Measurements from ENCODE around the gene MYLK. TPM values are rescaled to one million over a fixed set of nuclear protein-coding genes. Genes with fewer than 3 reads are reported as not detected.
A peak's percentile ranks its signal among the peaks of the same experiment; 100 is the strongest.

Gene MYLK
- total and polyA plus RNA-seq, 2 of the 4 experiments (the other 2 are of a cell fraction) = 299 to 484 TPM

- TF ChIP-seq CTCF (conservative IDR thresholded peaks at IDR 0.05; ENCODE audit: low read depth, low read length) = no peak
- TF ChIP-seq FOS (IDR thresholded peaks at IDR 0.05; ENCODE audit: low read depth, low read length) = no peak
Observed at GRCh38 chr3:123861081-123861836, 22.9 kb downstream of the MYLK start (continued).

- H4K8ac ChIP-seq (ENCODE audit: low read depth in 2 of 2, low read length in 2 of 2) = no peak overlapping the region; a peak in 1 of 4 replicates
- H4K91ac ChIP-seq (ENCODE audit: insufficient read depth, low read depth, low read length) = no peak overlapping the region
- no peak overlapping the region for H3K4ac ChIP-seq (ENCODE audit: low read depth, low read length)
- H3K4me1 ChIP-seq (ENCODE audit: control insufficient read depth, insufficient read depth, low read length) = peaks cover 29% of the 10 kb centered on the region
- peak overlapping the region; percentile 81; the same call in 1 of the 2 replicates for H3K18ac ChIP-seq (ENCODE audit: low read depth, low read length)
- no peak overlapping the region for H2AK9ac ChIP-seq (replicated peaks; ENCODE audit: low read depth, low read length, poor library complexity)
- ChIA-PET CTCF (no interaction called here), POLR2A (ENCODE audit: unreplicated experiment) (no interaction called here)
- in situ Hi-C loops (cut with MboI; ENCODE audit: low sequenced_read_pairs) (no loop called here), intact Hi-C loops (cut with micrococcal nuclease) (no loop called here), dilution Hi-C loops (cut with HindIII; ENCODE audit: low sequenced_read_pairs, unreplicated experiment) (no loop called here)
- H3K9me3 ChIP-seq (ENCODE audit: control insufficient read depth, insufficient read depth, low read length) = no peaks in the 10 kb centered on the region
- H3K9ac ChIP-seq (ENCODE audit: low read depth, low read length) = no peak overlapping the region
- peaks cover 15% of the 10 kb centered on the region for H3K36me3 ChIP-seq (ENCODE audit: control insufficient read depth, insufficient read depth, low read length)
- DNase-seq (peak; percentile 28), ATAC-seq (ENCODE audit: low read depth) (peak; percentile 52)
- H3K79me1 ChIP-seq (ENCODE audit: low read depth in 1 of 2, low read length in 2 of 2) = peaks cover 38 to 72% of the 10 kb centered on the region in 2 experiments
- H2BK120ac ChIP-seq (ENCODE audit: low read depth, low read length) = no peak overlapping the region
- H3K9me1 ChIP-seq (ENCODE audit: insufficient read depth, low read length) = peaks cover 17% of the 10 kb centered on the region
- BruUV-seq (replicated peaks) = no TSS peak
- H2BK15ac ChIP-seq (ENCODE audit: low read depth, low read length) = no peak overlapping the region
- no peaks in the 10 kb centered on the region for H3K27me3 ChIP-seq (ENCODE audit: control insufficient read depth, insufficient read depth, low read length)
- no peak overlapping the region for H2AFZ ChIP-seq (replicated peaks; ENCODE audit: low read length, poor library complexity)
- H2AK5ac ChIP-seq (ENCODE audit: low read depth, low read length) = no peak overlapping the region
- no peak overlapping the region for H3K23ac ChIP-seq (ENCODE audit: low read depth, low read length)
- no peak overlapping the region for H3K27ac ChIP-seq (ENCODE audit: insufficient read depth, low read length)
- H3K4me2 ChIP-seq (ENCODE audit: low read depth, low read length) = peak overlapping the region; percentile 56; the same call in 1 of the 2 replicates
- H3K4me3 ChIP-seq (ENCODE audit: insufficient read depth, low read depth, low read length) = no peak overlapping the region
- no peak overlapping the region for H3K14ac ChIP-seq (replicated peaks; ENCODE audit: low read depth, low read length)
- peak overlapping the region; percentile 65 for H2BK5ac ChIP-seq (ENCODE audit: low read depth, low read length, poor library complexity, severe bottlenecking)
- H4K5ac ChIP-seq (ENCODE audit: low read depth, low read length) = no peak overlapping the region
- no peak overlapping the region for H2BK20ac ChIP-seq (ENCODE audit: low read depth, low read length)
- peaks cover 24% of the 10 kb centered on the region; the same call in 1 of the 2 replicates for H4K20me1 ChIP-seq (ENCODE audit: insufficient read depth, low read length)
- no peak overlapping the region for H3K56ac ChIP-seq (ENCODE audit: extremely low read depth, insufficient read depth, low read length)
- 86% methylated on average over 1 of the region's 1 CpG; no CpG with 5 or more reads in 1 of the 2 experiments for WGBS, 2 experiments (ENCODE audit: extremely low coverage in 2 of 2, insufficient read length in 1 of 2)
- TF ChIP-seq, protein P1, sequence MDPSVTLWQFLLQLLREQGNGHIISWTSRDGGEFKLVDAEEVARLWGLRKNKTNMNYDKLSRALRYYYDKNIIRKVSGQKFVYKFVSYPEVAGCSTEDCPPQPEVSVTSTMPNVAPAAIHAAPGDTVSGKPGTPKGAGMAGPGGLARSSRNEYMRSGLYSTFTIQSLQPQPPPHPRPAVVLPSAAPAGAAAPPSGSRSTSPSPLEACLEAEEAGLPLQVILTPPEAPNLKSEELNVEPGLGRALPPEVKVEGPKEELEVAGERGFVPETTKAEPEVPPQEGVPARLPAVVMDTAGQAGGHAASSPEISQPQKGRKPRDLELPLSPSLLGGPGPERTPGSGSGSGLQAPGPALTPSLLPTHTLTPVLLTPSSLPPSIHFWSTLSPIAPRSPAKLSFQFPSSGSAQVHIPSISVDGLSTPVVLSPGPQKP (IDR thresholded peaks at IDR 0.05; ENCODE audit: borderline replicate concordance, low read depth, low read length) = no peak
- TF ChIP-seq CHD1 (IDR thresholded peaks at IDR 0.05; ENCODE audit: low read depth, low read length) (no peak), SMC3 (IDR thresholded peaks at IDR 0.05; ENCODE audit: low read depth, low read length) (no peak), NFE2L2 (IDR thresholded peaks at IDR 0.05; ENCODE audit: low read depth, low read length) (no peak), MAFK (IDR thresholded peaks at IDR 0.05; ENCODE audit: low read depth, low read length) (no peak), POLR2A (IDR thresholded peaks at IDR 0.05; ENCODE audit: low read depth, low read length) (no peak), FOS (IDR thresholded peaks at IDR 0.05; ENCODE audit: low read depth, low read length) (no peak), BHLHE40 (IDR thresholded peaks at IDR 0.05; ENCODE audit: low read depth, low read length) (no peak), RAD21 (IDR thresholded peaks at IDR 0.05; ENCODE audit: low read length) (no peak), MAZ (IDR thresholded peaks at IDR 0.05; ENCODE audit: borderline replicate concordance, low read depth, low read length) (no peak), CEBPB (IDR thresholded peaks at IDR 0.05; ENCODE audit: low read depth, low read length) (no peak)
- TF ChIP-seq, protein P2, sequence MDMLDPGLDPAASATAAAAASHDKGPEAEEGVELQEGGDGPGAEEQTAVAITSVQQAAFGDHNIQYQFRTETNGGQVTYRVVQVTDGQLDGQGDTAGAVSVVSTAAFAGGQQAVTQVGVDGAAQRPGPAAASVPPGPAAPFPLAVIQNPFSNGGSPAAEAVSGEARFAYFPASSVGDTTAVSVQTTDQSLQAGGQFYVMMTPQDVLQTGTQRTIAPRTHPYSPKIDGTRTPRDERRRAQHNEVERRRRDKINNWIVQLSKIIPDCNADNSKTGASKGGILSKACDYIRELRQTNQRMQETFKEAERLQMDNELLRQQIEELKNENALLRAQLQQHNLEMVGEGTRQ (IDR thresholded peaks at IDR 0.05; ENCODE audit: low read depth, low read length) = no peak
Observed at GRCh38 chr3:123859177-123859576, 25.0 kb downstream of the MYLK start.

All from IMR-90 (cell line).